ENCODE results near the gene SUPT5H.
A peak's percentile ranks its signal among the peaks of the same experiment; 100 is the strongest.
"Not testable (repeated sequence)": the region's sequence is repeated elsewhere in the genome, so short reads cannot be mapped to it uniquely, and the experiment has no call there.

Gene SUPT5H

GRCh38 chr19:39465956-39466747 lies 20.8 kb downstream of the SUPT5H start:
- no peak for DNase-seq (ENCODE audit: low read depth)

DNA sequence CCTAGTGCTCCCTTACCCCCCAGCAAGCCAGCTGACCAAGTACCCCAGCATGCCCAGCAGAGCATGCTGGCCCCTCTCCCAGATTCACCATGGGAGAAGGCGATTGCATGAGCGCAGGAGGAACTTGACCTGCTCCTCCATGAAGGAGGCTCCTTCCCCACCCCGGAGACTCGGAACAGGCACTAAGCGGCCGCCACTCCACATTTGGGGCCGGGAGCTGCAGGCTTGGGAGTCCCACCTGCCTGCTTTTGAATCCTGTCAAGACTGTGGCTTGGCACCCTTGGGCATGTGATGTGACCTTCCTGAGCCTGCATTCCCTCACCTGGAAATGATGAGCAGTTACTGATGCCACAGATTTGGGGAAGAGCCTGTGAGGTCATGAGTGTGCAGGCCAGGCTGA lies 22.6 kb downstream of the SUPT5H start:
- no peak for DNase-seq (ENCODE audit: low read depth)

DNA sequence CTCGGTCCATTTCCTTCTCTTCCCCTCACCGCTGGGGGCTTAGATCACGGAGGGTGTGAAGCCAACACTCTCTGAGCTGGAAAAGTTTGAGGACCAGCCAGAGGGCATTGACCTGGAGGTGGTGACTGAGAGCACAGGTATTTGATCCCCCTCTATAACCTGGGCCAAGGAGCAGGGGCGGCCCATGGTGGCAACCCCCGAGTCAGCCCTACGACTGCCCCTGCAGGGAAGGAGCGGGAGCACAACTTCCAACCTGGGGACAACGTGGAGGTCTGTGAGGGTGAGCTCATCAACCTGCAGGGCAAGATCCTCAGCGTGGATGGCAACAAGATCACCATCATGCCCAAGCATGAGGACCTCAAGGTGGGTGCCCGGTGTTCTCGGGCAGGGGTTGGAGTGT lies 23.7 kb downstream of the SUPT5H start:
- no peak for DNase-seq (ENCODE audit: low read depth)

DNA sequence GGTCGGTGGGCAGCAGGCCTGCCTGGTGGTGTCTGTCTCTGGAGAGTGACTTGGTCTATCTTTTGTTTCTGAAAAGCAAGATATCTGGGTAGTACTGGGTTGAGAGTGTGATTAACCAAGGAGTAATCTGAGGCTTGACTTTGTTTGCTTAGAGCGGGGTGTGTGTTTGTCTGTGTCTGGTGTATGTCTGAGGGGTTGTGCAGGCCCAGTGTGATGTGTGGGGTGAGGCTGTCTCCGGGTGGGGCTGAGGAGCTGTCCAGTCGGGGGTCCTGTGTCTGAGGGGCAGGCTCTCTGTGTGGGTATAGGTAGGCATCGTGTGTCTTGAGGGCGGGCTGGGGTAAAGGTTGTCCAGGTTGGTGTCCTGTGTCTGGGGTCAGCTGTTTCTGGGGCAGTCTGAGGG lies 24.2 kb downstream of the SUPT5H start:
- no peak for DNase-seq (ENCODE audit: low read depth)

DNA sequence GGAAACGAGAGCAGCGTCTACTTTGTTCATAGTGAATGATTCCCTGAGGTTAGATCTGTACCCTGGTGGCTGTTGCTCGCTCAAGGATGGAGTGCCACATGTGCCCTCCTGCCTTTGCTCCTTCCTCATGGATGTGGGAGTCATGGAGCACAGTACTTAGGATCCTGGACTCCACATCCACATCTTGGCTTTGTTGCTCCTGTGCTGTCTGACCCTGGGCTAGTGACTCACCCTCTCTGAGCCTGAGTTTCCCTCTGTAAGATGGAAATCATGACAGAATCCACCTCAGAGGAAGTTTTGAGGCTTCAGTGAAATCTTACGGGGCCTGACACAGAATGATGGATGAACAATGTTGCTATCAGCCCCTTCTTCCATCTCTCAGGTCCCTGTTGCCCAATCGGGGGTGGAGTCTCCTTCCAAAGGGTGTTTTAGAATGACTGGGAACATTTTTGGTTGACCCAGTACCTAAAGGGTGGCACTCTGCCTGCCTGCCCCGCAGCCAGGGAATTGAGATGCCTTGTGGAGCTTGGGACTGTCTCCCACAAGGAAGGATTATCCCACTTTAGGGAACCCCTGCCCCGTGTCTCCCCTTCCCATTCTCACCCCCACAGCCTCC lies 25.4 kb downstream of the SUPT5H start:
- no peak for DNase-seq (ENCODE audit: low read depth)

GRCh38 chr19:39471756-39472536 lies 26.6 kb downstream of the SUPT5H start:
- no peak for DNase-seq (ENCODE audit: low read depth)

DNA sequence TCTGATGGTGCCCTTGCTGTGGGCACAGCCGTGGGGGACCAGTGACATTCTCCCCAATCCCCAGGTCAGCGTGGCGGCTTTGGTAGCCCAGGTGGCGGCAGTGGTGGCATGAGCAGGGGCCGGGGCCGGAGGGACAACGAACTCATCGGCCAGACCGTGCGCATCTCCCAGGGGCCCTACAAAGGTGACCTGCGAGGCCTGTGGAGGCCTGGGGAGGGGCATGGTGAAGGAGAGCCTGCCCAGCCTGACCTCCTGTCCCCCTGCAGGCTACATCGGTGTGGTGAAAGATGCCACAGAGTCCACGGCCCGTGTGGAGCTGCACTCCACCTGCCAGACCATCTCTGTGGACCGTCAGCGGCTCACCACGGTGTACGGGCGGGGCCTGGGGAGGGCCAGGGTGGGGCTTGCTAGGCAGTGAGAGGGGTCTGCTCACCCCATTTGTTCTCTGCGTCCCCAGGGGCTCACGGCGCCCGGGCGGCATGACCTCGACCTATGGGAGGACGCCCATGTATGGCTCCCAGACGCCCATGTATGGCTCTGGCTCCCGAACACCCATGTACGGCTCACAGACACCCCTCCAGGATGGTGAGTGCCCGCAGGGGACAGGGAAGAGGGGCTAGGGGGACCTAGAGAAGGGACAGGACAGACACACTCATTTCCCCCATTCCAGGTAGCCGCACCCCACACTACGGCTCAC lies 27.5 kb downstream of the SUPT5H start:
- DNase-seq (ENCODE audit: low read depth), result no peak

DNA sequence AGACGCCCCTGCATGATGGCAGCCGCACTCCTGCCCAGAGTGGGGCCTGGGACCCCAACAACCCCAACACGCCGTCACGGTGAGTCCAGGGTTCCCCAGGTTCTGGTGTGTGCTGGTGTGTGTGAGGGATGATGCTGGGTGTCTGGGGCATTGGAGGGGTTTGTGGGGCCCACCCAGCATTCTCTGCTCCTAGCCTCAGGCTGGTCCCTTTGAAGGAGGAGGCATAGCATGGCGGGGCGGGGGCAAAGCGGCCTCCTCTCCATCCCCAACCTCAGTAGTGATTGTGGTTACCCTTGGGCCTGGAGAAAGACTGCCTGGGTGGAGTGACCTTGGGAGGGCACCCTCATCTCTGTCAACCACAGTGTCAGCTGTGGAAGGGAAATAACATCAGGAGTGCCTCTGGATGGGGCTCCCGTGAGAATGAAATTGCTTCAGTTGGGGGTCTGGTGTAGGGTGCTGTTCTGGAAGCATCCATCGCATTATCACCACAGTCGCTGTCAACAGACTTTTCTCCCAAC lies 28.1 kb downstream of the SUPT5H start:
- DNase-seq (ENCODE audit: low read depth), result no peak

GRCh38 chr19:39474139-39474620 lies 28.8 kb downstream of the SUPT5H start:
- peak; percentile 29 for DNase-seq (ENCODE audit: low read depth)

- DNase-seq (ENCODE audit: low read depth), result no peak
These were observed 30.4 kb downstream of the SUPT5H start for GRCh38 chr19:39475748-39476147.

- not testable (repeated sequence) for DNase-seq (ENCODE audit: low read depth)
These were observed 34.0 kb downstream of the SUPT5H start for GRCh38 chr19:39479319-39479801.

DNA sequence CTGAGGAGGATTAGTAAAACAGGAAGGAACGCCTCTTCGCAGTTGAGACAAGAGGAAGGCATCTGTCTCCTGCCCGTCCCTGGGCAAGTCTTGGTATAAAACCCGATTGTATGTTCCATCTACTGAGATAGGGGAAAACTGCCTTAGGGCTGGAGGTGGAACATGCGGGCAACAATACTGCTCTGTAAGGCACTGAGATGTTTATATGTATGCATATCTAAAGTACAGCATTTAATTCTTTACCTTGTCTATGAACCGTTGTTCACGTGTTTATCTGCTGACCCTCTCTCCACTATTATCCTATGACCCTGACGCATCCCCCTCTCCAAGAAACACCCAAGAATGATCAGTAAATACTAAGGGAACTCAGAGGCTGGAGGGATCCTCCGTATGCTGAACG lies 34.5 kb downstream of the SUPT5H start:
- DNase-seq (ENCODE audit: low read depth), result no peak

- peak; percentile 97 for DNase-seq (ENCODE audit: low read depth)
These were observed 35.2 kb downstream of the SUPT5H start, which contains the start of gene TIMM50 for GRCh38 chr19:39480337-39481228. TIMM50 (plus strand) TSS chr19:39480838; CDS start chr19:39480854, 16 bp downstream.

DNA sequence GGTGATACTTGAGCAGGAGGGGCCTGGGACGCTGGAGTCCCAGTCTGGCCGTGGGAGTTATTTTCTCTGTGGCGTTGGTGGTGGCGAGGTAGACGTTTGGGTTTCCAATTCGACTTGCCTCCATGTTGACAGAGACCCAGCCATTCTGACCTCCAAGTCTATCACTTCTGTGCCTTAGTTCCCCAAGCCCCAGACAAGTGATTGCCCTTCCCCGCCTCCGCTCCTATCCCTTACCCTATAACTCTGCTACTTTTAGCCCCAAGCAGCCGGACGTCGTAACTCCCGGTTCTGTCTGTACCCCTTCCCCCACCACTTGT lies 35.8 kb downstream of the SUPT5H start:
- no peak for DNase-seq (ENCODE audit: low read depth)

DNA sequence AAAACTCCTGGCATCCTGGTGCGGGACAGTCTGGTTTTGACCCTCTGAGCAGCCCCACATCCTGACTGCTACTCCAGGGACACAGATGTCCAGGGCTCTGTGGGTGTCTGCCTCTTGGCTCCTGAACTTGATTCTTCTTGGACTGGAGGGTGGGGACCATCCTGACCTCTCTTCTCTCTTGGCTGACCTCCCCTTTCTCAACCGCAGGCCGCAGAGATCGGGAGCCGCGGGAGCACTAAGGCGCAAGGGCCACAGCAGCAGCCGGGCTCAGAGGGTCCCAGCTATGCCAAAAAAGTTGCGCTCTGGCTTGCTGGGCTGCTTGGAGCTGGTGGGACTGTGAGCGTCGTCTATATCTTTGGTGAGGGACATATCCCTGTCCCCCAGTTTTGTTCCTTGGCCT lies 36.3 kb downstream of the SUPT5H start:
- DNase-seq (ENCODE audit: low read depth), result no peak

- no peak for DNase-seq (ENCODE audit: low read depth)
These were observed 37.8 kb downstream of the SUPT5H start for GRCh38 chr19:39483141-39483540.

- DNase-seq (ENCODE audit: low read depth), result no peak
These were observed 44.4 kb downstream of the SUPT5H start for GRCh38 chr19:39489756-39490155.

- DNase-seq (ENCODE audit: low read depth), result no peak
These were observed 46.8 kb downstream of the SUPT5H start for GRCh38 chr19:39492225-39492624.

DNA sequence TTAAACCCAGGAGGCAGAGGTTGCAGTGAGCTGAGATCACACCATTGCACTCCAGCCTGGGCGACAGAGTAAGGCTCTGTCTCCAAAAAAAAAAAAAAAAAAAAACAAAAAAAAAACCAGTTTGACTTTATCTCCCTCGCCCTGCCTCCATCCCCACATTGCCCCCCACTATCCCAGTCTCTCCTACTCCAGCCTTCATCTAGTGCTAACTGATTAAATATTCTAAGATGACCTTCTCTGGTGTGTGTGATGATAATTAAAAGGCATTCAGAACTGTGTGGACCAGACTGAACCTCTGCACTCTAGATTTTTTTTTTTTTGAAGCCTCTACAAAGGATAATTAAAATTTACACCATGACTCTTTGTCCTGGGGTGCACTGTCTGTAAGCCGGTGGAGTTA lies 47.4 kb downstream of the SUPT5H start:
- no peak for DNase-seq (ENCODE audit: low read depth)

DNA sequence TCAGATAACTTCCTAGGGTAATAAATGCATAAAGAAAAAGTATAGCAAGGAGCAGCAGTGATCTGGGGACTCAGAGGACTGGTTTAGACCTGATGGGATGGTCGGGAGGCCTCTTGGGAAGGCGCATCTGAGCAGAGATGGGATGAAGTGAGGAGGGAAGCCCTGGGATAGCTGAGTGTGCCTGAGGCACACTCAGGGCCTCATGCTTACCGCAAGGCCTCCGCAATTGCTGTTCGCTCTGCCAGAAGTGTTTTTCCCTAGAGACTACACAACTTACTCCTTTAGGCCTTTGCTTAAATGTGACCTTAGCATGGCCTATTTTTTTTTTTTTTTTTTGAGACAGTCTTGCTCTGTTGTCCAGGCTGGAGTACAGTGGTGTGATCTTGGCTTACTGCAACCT lies 49.3 kb downstream of the SUPT5H start:
- no peak for DNase-seq (ENCODE audit: low read depth)

- DNase-seq (ENCODE audit: low read depth), result no peak
These were observed 50.7 kb downstream of the SUPT5H start for GRCh38 chr19:39496063-39496462.

Data from stimulated activated CD8-positive, alpha-beta memory T cell treated with anti-CD3 and anti-CD28 coated beads, Interleukin-12 subunit alpha, Interleukin-12 subunit beta, amount 100 ng/mL, for 4 hours (primary cell).